Measurements from ENCODE around the gene MYO15B.

MYO15B gene

DNA sequence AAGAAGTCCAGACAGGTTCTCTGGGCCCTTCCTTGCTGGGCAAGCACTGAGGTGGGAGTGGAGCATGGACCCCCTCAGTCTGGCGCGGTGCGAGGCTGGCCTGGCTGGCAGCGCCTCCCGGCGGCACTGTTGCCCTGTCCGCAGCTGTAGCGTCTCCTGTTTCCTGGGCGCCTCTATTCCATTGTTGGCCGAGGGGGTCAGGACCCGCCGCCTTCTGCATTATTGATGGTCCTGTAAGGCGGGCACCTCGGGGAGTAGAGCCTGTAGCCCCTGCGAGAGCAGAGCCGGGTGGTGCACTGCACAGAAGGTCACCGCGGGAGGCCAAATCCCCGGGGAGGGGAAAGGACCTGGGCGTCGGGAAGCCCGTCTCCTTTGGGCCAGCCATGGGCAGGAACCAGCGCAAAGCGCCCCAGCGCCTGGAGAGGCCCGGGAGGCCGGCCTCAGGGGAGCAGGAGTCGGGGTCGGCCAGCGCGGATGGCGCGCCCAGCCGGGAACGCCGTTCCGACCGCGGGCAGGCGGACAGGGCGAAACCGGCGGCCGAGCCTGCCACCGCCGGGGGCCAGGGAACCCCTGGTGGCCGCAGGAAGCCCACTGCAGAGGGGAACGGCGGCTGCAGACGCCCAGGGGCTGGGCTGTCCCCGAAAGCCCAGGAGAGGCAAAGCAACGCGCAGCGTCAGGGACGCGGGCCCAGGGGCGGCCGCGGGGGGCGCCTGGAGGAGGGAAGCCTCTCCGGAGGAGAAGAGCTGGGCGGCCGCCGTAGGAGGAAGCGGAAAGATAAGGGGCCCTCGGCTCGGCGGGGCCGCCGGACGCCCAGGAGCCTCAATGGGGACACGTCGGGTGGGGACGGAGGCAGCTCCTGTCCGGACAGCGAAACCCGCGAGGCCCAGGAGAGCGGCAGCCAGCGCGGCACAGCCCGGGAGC, at the start of gene MYO15B:
MYO15B (plus strand) TSS at position 126 of the 921 bp plus-strand sequence; CDS start at position 384, 258 bp downstream.
- Histone ChIP-seq H3K4me3 (ENCODE audit: low read length) (peak within 1 kb of the TSS; percentile 74), H3K9ac (ENCODE audit: low read length) (peak within 1 kb of the TSS; percentile 80), H3K36me3 (ENCODE audit: control insufficient read depth, insufficient read depth, low read length) (no peaks in the 10 kb centered on the region), H3K4me1 (ENCODE audit: control insufficient read depth, insufficient read depth, low read length) (peaks cover 6% of the 10 kb centered on the region), H3K27ac (ENCODE audit: low read depth, low read length) (peak within 1 kb of the TSS; percentile 86), H3K27me3 (ENCODE audit: control insufficient read depth, insufficient read depth, low read length) (no peaks in the 10 kb centered on the region)

DNA sequence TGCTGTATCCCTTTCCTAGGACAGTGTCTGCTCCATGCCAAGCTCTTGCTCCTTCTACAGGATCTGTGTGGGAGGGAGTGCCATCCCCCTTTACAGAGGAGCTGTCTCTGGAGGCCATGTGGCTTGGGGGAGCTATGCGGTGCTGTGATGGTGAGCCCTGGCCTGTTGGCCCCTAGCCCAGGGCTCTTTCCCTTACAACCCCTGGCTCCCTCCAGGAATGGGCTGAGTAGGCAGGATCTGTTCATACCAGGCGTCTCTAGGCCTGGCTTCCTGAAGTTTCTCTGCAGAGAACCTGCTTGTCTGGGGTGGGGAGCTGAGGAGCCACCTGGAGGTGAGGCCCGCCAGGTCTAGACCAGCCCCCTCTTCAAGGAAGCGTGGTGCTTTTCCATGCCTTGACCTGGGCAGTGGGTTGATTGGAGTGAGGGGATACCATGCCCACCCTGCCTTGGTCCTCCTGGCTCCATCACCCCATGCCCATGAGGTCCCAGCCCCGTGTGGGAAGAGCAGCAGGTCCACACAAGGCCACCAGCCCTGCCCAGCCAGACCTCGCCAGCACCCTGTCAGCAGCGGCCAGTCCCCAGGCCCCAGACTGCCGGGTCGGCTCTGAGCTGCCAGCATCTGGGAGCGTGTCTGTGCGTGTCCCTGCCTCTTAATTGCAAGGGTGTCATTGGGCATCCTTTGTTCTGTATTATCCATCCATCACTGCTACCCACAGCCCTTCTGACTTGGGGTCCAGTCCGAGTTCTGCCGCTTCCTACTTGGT, 47.5 kb upstream of the MYO15B start:
- Histone ChIP-seq H3K27me3 (ENCODE audit: control insufficient read depth, insufficient read depth, low read length) (no peaks in the 10 kb centered on the region), H3K4me1 (ENCODE audit: control insufficient read depth, insufficient read depth, low read length) (no peaks in the 10 kb centered on the region), H3K36me3 (ENCODE audit: control insufficient read depth, insufficient read depth, low read length) (no peaks in the 10 kb centered on the region), H3K27ac (ENCODE audit: low read depth, low read length) (no peak overlapping the region), H3K4me3 (ENCODE audit: low read length) (no peak overlapping the region), H3K9ac (ENCODE audit: low read length) (no peak overlapping the region)

DNA sequence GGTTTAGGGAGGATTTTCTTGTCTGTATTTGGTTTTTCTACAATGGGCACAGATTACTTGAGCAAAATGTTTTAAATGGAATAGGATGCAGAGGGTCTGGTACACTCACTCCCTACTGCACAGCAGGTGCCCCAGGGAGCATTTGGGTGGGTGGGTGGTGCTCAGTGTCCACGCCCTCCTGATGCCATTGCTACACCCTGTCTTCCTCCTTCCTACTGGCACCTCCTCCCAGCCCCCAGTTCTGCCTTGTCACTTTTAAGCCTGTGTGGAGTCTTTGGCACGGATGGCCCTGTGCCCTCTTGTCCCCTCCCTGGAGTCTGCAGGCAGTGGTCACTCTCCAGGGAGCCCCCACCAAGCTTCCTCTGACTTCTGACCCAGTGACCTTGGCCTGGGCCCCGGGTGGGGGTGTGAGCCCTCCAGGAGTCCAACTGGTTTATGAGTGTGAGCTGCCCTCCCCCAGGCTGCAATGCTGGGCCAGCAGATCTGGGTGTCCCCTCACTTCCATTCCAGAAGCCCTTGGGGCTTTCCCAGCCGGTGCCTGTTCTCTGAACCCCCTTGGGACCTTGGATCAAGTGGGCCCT, 46.6 kb upstream of the MYO15B start:
- H3K4me1 ChIP-seq (ENCODE audit: control insufficient read depth, insufficient read depth, low read length) = no peaks in the 10 kb centered on the region
- H3K9ac ChIP-seq (ENCODE audit: low read length) = no peak overlapping the region
- H3K27ac ChIP-seq (ENCODE audit: low read depth, low read length) = no peak overlapping the region
- H3K27me3 ChIP-seq (ENCODE audit: control insufficient read depth, insufficient read depth, low read length) = no peaks in the 10 kb centered on the region
- no peaks in the 10 kb centered on the region for H3K36me3 ChIP-seq (ENCODE audit: control insufficient read depth, insufficient read depth, low read length)
- H3K4me3 ChIP-seq (ENCODE audit: low read length) = no peak overlapping the region

DNA sequence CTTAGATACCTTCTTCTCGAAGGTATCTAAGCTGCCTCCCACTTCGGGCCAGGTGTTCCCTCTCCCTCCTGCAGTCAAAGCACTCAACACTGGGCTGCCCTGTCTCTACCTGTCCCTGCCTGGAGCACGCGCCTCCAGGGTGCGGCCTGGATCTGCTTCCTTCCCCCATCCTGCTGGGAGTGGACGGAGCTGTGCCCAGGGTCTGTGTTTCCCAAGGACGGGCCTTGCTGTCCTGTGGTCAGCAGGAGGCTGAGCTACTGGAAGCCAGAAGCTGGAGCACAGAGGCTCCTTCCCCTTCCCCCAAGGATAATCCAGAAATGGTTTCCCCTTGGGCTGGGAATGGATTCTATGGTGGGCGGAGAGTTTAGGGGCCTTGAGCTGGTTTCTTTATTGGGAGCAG, 45.4 kb upstream of the MYO15B start:
- Histone ChIP-seq H3K9ac (ENCODE audit: low read length) (no peak overlapping the region), H3K27me3 (ENCODE audit: control insufficient read depth, insufficient read depth, low read length) (no peaks in the 10 kb centered on the region), H3K4me1 (ENCODE audit: control insufficient read depth, insufficient read depth, low read length) (no peaks in the 10 kb centered on the region), H3K4me3 (ENCODE audit: low read length) (no peak overlapping the region), H3K36me3 (ENCODE audit: control insufficient read depth, insufficient read depth, low read length) (no peaks in the 10 kb centered on the region), H3K27ac (ENCODE audit: low read depth, low read length) (no peak overlapping the region)

DNA sequence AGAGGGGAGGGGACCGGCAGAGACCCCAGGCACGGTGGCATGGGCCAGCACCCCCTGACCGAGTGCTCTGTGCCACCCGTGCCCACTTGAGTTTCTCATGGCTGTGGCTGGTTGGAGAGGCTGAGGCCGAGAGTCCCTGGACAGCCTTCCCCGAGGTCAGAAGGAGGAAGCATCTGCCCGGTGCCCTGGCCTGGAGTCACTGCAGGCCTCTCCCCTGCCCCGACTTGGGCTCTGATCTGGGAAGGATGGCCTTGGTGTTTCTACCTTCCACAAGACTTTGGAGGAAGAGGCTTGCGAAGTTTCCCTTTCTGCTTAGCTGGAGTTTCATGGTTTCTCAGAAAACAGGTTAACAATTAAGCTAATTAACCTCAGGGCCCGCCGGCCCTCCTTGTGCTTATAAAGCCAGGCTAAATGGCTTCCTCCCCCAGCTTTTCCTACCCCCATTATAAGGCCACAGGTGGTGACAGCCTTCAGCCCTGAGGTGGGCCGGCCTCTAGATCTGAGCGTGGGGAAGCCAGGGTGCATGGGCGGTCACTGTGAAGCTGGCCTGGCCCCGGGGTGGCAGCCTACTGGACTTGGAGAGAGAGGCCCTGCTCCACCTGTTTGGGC, 44.8 kb upstream of the MYO15B start:
- Histone ChIP-seq H3K27me3 (ENCODE audit: control insufficient read depth, insufficient read depth, low read length) (no peaks in the 10 kb centered on the region), H3K4me3 (ENCODE audit: low read length) (no peak overlapping the region), H3K4me1 (ENCODE audit: control insufficient read depth, insufficient read depth, low read length) (no peaks in the 10 kb centered on the region), H3K36me3 (ENCODE audit: control insufficient read depth, insufficient read depth, low read length) (no peaks in the 10 kb centered on the region), H3K9ac (ENCODE audit: low read length) (no peak overlapping the region), H3K27ac (ENCODE audit: low read depth, low read length) (no peak overlapping the region)

DNA sequence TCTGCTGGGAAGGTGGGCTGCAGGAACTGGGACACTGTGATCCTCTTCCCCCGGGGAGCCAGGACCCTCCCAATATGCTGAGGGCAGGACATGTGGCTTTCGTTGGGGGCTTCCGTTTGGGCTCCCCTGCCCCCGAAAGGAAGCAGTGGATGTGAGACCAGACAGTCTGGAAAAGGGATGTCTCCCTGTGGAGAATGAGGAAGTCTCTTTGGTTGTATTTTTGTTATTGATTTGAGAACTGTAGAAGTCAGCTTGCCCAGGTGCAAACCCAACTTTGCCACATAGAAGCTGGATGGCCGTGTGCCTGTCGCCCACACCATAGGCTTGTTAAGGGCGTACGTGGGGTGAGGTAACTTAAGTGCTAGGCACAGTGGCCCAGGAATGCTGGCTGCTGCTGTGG, 43.4 kb upstream of the MYO15B start:
- H3K36me3 ChIP-seq (ENCODE audit: control insufficient read depth, insufficient read depth, low read length) = no peaks in the 10 kb centered on the region
- H3K4me1 ChIP-seq (ENCODE audit: control insufficient read depth, insufficient read depth, low read length) = no peaks in the 10 kb centered on the region
- peak overlapping the region; percentile 2 for H3K9ac ChIP-seq (ENCODE audit: low read length)
- H3K4me3 ChIP-seq (ENCODE audit: low read length) = no peak overlapping the region
- no peaks in the 10 kb centered on the region for H3K27me3 ChIP-seq (ENCODE audit: control insufficient read depth, insufficient read depth, low read length)
- H3K27ac ChIP-seq (ENCODE audit: low read depth, low read length) = no peak overlapping the region

DNA sequence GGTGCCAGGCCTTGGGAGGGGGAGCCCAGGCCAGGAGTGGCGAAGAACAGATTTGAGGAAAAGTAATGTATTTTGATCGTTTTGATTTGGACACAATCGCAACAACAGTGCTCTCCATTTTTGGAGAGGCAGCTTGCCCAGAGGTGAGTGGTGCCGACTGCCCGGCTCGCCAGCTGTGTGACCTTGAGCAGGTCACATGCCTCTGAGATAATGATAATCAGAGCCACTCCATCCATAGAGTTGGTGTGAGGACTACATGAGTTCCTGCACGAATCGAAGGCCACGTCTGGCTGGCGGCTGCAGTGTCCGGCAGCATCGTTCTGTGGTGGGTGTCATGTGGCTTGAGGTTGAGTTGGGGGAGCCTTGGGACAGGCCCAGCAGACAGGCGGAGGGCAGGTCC, 41.4 kb upstream of the MYO15B start:
- Histone ChIP-seq H3K36me3 (ENCODE audit: control insufficient read depth, insufficient read depth, low read length) (no peaks in the 10 kb centered on the region), H3K27me3 (ENCODE audit: control insufficient read depth, insufficient read depth, low read length) (no peaks in the 10 kb centered on the region), H3K9ac (ENCODE audit: low read length) (no peak overlapping the region), H3K4me3 (ENCODE audit: low read length) (no peak overlapping the region), H3K27ac (ENCODE audit: low read depth, low read length) (no peak overlapping the region), H3K4me1 (ENCODE audit: control insufficient read depth, insufficient read depth, low read length) (no peaks in the 10 kb centered on the region)

DNA sequence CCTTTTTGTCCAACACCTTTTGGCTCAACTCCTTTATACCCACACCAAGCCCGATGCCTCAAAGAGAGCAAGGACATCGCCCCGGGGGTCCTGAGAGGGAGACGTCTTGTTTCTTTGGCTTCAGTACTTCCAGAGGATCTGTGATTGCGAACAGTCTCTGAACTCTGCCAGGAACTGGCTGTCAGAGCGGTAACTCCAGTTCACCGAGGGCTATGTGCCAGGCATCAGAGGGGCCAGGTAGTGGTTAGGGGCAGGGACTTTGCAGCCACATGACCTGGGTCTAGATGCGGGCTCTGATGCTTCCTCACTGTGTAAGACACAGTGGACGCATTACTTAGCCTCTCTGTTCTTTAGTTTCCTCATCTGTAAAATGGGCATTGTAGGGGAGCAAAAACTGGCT, 40.5 kb upstream of the MYO15B start:
- no peaks in the 10 kb centered on the region for H3K27me3 ChIP-seq (ENCODE audit: control insufficient read depth, insufficient read depth, low read length)
- no peak overlapping the region for H3K4me3 ChIP-seq (ENCODE audit: low read length)
- no peaks in the 10 kb centered on the region for H3K4me1 ChIP-seq (ENCODE audit: control insufficient read depth, insufficient read depth, low read length)
- H3K36me3 ChIP-seq (ENCODE audit: control insufficient read depth, insufficient read depth, low read length) = no peaks in the 10 kb centered on the region
- no peak overlapping the region for H3K9ac ChIP-seq (ENCODE audit: low read length)
- H3K27ac ChIP-seq (ENCODE audit: low read depth, low read length) = no peak overlapping the region

DNA sequence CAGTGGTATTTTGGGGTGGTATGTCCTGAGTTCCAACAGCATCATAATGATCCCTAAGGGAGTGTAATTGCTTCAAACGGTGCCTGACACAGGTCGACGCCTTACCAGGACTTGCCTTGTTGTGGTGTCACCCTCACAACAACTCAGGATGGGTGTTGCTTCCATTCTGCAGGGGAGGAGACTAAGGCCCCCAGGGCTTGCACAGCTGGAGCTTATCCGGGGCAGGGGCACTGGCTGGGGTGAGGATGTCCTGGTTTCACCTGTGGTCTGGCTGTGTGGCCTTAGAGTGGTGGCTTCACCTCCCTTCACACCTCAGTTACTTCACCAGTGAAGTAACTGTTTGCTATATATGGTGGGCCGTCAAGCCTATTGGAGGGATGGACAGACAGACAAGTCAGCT, 38.8 kb upstream of the MYO15B start:
- Histone ChIP-seq H3K4me3 (ENCODE audit: low read length) (no peak overlapping the region), H3K4me1 (ENCODE audit: control insufficient read depth, insufficient read depth, low read length) (no peaks in the 10 kb centered on the region), H3K27me3 (ENCODE audit: control insufficient read depth, insufficient read depth, low read length) (no peaks in the 10 kb centered on the region), H3K36me3 (ENCODE audit: control insufficient read depth, insufficient read depth, low read length) (no peaks in the 10 kb centered on the region), H3K9ac (ENCODE audit: low read length) (no peak overlapping the region), H3K27ac (ENCODE audit: low read depth, low read length) (no peak overlapping the region)

DNA sequence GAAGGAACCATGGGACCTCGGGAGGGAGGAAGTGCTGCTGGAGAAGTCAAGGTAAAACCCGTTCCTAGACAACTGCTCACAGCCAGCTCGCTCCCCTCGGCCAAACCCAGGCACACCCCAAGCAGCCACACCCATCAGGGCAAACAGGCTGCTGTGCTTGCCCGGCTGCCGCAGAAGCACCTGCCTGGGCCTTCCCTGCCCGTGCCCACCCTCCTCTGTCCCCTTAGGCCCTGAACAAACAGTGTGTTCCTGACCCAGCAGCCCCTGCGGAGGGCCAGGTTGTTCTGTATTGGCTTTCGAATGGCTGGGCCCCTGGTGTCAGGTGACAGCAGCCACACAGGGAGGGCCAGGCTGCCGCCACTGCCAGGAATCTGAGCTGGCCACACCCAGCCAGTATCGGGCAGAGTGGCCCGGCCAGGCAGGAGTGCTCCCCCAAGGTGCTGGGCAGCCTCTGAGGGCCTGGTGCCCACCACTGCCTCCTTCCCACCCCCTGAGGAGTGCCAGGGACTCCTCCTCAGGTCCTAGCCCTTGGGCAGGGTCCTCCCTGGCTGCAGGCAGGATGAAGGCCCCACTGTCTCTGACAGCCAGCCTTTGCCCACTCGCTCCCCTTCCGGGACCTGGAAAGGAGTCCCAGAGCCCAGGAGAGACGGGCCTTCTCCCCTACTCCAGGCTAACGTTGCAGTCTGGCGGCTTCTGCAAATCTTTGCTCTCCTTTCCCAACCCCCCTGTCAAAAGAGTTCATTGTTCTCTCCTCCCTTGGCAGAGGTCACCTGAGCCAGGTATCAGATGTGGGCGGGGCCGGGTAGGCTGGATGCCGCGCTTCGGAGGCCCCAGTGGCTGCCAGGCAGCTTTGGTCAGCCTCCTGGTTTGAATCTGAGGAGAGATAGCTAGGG, 38.1 kb upstream of the MYO15B start:
- Histone ChIP-seq H3K36me3 (ENCODE audit: control insufficient read depth, insufficient read depth, low read length) (no peaks in the 10 kb centered on the region), H3K4me3 (ENCODE audit: low read length) (peak overlapping the region; percentile 47), H3K27me3 (ENCODE audit: control insufficient read depth, insufficient read depth, low read length) (no peaks in the 10 kb centered on the region), H3K27ac (ENCODE audit: low read depth, low read length) (no peak overlapping the region), H3K9ac (ENCODE audit: low read length) (no peak overlapping the region), H3K4me1 (ENCODE audit: control insufficient read depth, insufficient read depth, low read length) (no peaks in the 10 kb centered on the region)

DNA sequence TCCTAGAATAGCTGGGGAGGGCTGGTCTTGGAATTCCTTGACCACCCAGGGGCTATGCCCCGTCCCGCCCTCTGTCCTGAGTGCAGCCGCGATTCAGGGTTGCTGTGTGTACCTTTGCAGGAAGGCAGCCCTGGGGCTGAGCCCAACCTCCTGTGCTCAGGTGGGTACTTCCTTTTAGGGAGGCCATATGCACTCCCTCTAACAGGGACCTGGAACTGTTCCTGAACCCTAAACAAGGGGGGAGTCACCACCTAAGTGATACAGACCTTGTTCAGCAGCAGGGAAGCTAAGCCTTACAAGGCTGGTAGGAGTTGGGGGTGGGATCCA, 37.5 kb upstream of the MYO15B start:
- H3K27ac ChIP-seq (ENCODE audit: low read depth, low read length) = no peak overlapping the region
- no peaks in the 10 kb centered on the region for H3K36me3 ChIP-seq (ENCODE audit: control insufficient read depth, insufficient read depth, low read length)
- no peak overlapping the region for H3K4me3 ChIP-seq (ENCODE audit: low read length)
- no peaks in the 10 kb centered on the region for H3K4me1 ChIP-seq (ENCODE audit: control insufficient read depth, insufficient read depth, low read length)
- no peaks in the 10 kb centered on the region for H3K27me3 ChIP-seq (ENCODE audit: control insufficient read depth, insufficient read depth, low read length)
- H3K9ac ChIP-seq (ENCODE audit: low read length) = no peak overlapping the region

Data from rectal smooth muscle tissue (tissue), 1 donor.